Measurements from ENCODE around the gene GNPTAB. TPM values are rescaled to one million over a fixed set of nuclear protein-coding genes. Genes with fewer than 3 reads are reported as not detected.

GNPTAB gene
- total and polyA plus RNA-seq, 2 of the 4 experiments (the other 2 are of a cell fraction): 16.0 to 24.2 TPM

DNA sequence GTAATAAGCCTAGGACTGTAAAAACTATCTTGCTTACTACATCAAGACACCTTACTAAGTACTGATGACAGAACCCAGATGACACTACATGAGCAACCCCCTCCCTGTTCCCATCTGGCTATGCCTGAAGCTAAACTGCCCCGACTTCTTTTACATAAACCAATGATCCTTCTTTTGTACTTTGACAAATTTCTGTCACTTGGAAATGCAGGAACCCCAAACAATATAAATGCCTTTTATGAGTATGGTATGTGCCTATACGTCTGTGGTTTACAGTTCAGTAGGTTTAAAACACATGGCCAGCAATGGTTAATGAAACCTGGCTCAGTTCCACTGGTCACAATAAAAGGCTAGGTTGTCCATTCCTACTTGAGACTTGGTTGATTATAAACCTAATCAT, 97.6 kb downstream of the GNPTAB start:
- no peak overlapping the region for H3K9ac ChIP-seq (ENCODE audit: low read depth, low read length)
- no peak overlapping the region for H3K56ac ChIP-seq (ENCODE audit: extremely low read depth, insufficient read depth, low read length)
- H3K9me3 ChIP-seq (ENCODE audit: control insufficient read depth, insufficient read depth, low read length): no peaks in the 10 kb centered on the region
- no peak overlapping the region for H3K18ac ChIP-seq (ENCODE audit: low read depth, low read length)
- ChIA-PET POLR2A (ENCODE audit: unreplicated experiment) (no interaction called here), CTCF (no interaction called here)
- BruUV-seq (replicated peaks): no TSS peak
- H4K8ac ChIP-seq (ENCODE audit: low read depth in 2 of 2, low read length in 2 of 2): no peak overlapping the region
- no peak for DNase-seq
- H2BK15ac ChIP-seq (ENCODE audit: low read depth, low read length): no peak overlapping the region
- no peak overlapping the region for H3K4me2 ChIP-seq (ENCODE audit: low read depth, low read length)
- H3K4me1 ChIP-seq (ENCODE audit: control insufficient read depth, insufficient read depth, low read length): no peaks in the 10 kb centered on the region
- H3K14ac ChIP-seq (replicated peaks; ENCODE audit: low read depth, low read length): no peak overlapping the region
- H3K27ac ChIP-seq (ENCODE audit: insufficient read depth, low read length): no peak overlapping the region
- no peaks in the 10 kb centered on the region for H4K20me1 ChIP-seq (ENCODE audit: insufficient read depth, low read length)
- in situ Hi-C loops (cut with MboI; ENCODE audit: low sequenced_read_pairs) (no loop called here), dilution Hi-C loops (cut with HindIII; ENCODE audit: low sequenced_read_pairs, unreplicated experiment) (no loop called here), intact Hi-C loops (cut with micrococcal nuclease) (no loop called here)
- H2AFZ ChIP-seq (replicated peaks; ENCODE audit: low read length, poor library complexity): no peak overlapping the region
- WGBS, 2 experiments (ENCODE audit: extremely low coverage in 2 of 2, insufficient read length in 1 of 2): no CpG with 5 or more reads among the region's 2 CpGs
- no peak overlapping the region for H2AK5ac ChIP-seq (ENCODE audit: low read depth, low read length)
- H2AK9ac ChIP-seq (replicated peaks; ENCODE audit: low read depth, low read length, poor library complexity): no peak overlapping the region
- no peaks in the 10 kb centered on the region for H3K9me1 ChIP-seq (ENCODE audit: insufficient read depth, low read length)
- no peak overlapping the region for H4K91ac ChIP-seq (ENCODE audit: insufficient read depth, low read depth, low read length)
- no peaks in the 10 kb centered on the region for H3K79me1 ChIP-seq (ENCODE audit: low read depth in 1 of 2, low read length in 2 of 2)
- no peak overlapping the region for H3K23ac ChIP-seq (ENCODE audit: low read depth, low read length)
- H2BK20ac ChIP-seq (ENCODE audit: low read depth, low read length): no peak overlapping the region
- H2BK120ac ChIP-seq (ENCODE audit: low read depth, low read length): no peak overlapping the region
- H3K4me3 ChIP-seq (ENCODE audit: insufficient read depth, low read depth, low read length): no peak overlapping the region
- H2BK5ac ChIP-seq (ENCODE audit: low read depth, low read length, poor library complexity, severe bottlenecking): no peak overlapping the region
- no peak overlapping the region for H3K4ac ChIP-seq (ENCODE audit: low read depth, low read length)
- TF ChIP-seq, protein P1, sequence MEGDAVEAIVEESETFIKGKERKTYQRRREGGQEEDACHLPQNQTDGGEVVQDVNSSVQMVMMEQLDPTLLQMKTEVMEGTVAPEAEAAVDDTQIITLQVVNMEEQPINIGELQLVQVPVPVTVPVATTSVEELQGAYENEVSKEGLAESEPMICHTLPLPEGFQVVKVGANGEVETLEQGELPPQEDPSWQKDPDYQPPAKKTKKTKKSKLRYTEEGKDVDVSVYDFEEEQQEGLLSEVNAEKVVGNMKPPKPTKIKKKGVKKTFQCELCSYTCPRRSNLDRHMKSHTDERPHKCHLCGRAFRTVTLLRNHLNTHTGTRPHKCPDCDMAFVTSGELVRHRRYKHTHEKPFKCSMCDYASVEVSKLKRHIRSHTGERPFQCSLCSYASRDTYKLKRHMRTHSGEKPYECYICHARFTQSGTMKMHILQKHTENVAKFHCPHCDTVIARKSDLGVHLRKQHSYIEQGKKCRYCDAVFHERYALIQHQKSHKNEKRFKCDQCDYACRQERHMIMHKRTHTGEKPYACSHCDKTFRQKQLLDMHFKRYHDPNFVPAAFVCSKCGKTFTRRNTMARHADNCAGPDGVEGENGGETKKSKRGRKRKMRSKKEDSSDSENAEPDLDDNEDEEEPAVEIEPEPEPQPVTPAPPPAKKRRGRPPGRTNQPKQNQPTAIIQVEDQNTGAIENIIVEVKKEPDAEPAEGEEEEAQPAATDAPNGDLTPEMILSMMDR (conservative IDR thresholded peaks at IDR 0.05; ENCODE audit: low read depth, low read length): no peak
- TF ChIP-seq FOS (IDR thresholded peaks at IDR 0.05; ENCODE audit: low read depth, low read length): no peak
- no peak for TF ChIP-seq RCOR1 (IDR thresholded peaks at IDR 0.05; ENCODE audit: insufficient replicate concordance, low read length)
- no peak for TF ChIP-seq BHLHE40 (IDR thresholded peaks at IDR 0.05; ENCODE audit: low read depth, low read length)
- TF ChIP-seq RAD21 (IDR thresholded peaks at IDR 0.05; ENCODE audit: low read length): no peak
- no peak for TF ChIP-seq CHD1 (IDR thresholded peaks at IDR 0.05; ENCODE audit: low read depth, low read length)
- TF ChIP-seq RFX5 (IDR thresholded peaks at IDR 0.05; ENCODE audit: low read depth, low read length): no peak
- no peak for TF ChIP-seq CEBPB (IDR thresholded peaks at IDR 0.05; ENCODE audit: low read depth, low read length)
- TF ChIP-seq SMC3 (IDR thresholded peaks at IDR 0.05; ENCODE audit: low read depth, low read length): no peak
- TF ChIP-seq MAZ (IDR thresholded peaks at IDR 0.05; ENCODE audit: borderline replicate concordance, low read depth, low read length): no peak
- TF ChIP-seq MAFK (IDR thresholded peaks at IDR 0.05; ENCODE audit: low read depth, low read length): no peak
- TF ChIP-seq, protein P2, sequence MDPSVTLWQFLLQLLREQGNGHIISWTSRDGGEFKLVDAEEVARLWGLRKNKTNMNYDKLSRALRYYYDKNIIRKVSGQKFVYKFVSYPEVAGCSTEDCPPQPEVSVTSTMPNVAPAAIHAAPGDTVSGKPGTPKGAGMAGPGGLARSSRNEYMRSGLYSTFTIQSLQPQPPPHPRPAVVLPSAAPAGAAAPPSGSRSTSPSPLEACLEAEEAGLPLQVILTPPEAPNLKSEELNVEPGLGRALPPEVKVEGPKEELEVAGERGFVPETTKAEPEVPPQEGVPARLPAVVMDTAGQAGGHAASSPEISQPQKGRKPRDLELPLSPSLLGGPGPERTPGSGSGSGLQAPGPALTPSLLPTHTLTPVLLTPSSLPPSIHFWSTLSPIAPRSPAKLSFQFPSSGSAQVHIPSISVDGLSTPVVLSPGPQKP (IDR thresholded peaks at IDR 0.05; ENCODE audit: borderline replicate concordance, low read depth, low read length): no peak
- no peak for ATAC-seq (ENCODE audit: low read depth)
- peaks cover 3% of the 10 kb centered on the region; the same call in 1 of the 2 replicates for H3K36me3 ChIP-seq (ENCODE audit: control insufficient read depth, insufficient read depth, low read length)
- no peak overlapping the region for H4K5ac ChIP-seq (ENCODE audit: low read depth, low read length)
- H3K27me3 ChIP-seq (ENCODE audit: control insufficient read depth, insufficient read depth, low read length): no peaks in the 10 kb centered on the region
